Ishikawa (cell line): ENCODE measurements around the gene BBIP1.

Source experiments
- CEBPB ChIP-seq: IDR thresholded peaks from 2 replicates; pipeline ENCODE4 v1.6.1; 2012
- CREB1 ChIP-seq: IDR thresholded peaks from 2 replicates; pipeline ENCODE4 v1.6.1; 2012; ENCODE audit warnings: low read depth
- EGR1 ChIP-seq: IDR thresholded peaks from 2 replicates; pipeline ENCODE4 v1.6.1; 2012
- EP300 ChIP-seq: IDR thresholded peaks from 2 replicates; pipeline ENCODE4 v1.6.1; 2012; ENCODE audit warnings: borderline replicate concordance
- FOXM1 ChIP-seq: IDR thresholded peaks from 2 replicates; pipeline ENCODE4 v1.6.1; 2012; ENCODE audit warnings: low read depth, borderline replicate concordance
- NFIC ChIP-seq: IDR thresholded peaks from 2 replicates; pipeline ENCODE4 v1.6.1; 2012
- RAD21 ChIP-seq: IDR thresholded peaks from 2 replicates; pipeline ENCODE4 v1.6.1; 2012; ENCODE audit warnings: low read depth
- TAF1 ChIP-seq: IDR thresholded peaks from 2 replicates; pipeline ENCODE4 v1.6.1; 2012; ENCODE audit warnings: low read depth, mild to moderate bottlenecking
- TCF12 ChIP-seq: IDR thresholded peaks from 2 replicates; pipeline ENCODE4 v1.6.1; 2012; ENCODE audit warnings: low read depth
- TEAD4 ChIP-seq: IDR thresholded peaks from 2 replicates; pipeline ENCODE4 v1.6.1; 2012
- USF1 ChIP-seq: IDR thresholded peaks from 2 replicates; pipeline ENCODE4 v1.6.1; 2012
- YY1 ChIP-seq: IDR thresholded peaks from 2 replicates; pipeline ENCODE4 v1.6.1; 2012; ENCODE audit warnings: low read depth
- ZBTB7A ChIP-seq: IDR thresholded peaks from 2 replicates; pipeline ENCODE4 v1.6.1; 2012; ENCODE audit warnings: low read depth
- TF ChIP-seq, protein P1 (sequence below): IDR thresholded peaks from 2 replicates; pipeline ENCODE4 v1.6.1; 2012; ENCODE audit warnings: low read depth, mild to moderate bottlenecking
- TF ChIP-seq, protein P2 (sequence below): IDR thresholded peaks from 2 replicates; pipeline ENCODE4 v1.6.1; 2012

The BBIP1 gene

DNA sequence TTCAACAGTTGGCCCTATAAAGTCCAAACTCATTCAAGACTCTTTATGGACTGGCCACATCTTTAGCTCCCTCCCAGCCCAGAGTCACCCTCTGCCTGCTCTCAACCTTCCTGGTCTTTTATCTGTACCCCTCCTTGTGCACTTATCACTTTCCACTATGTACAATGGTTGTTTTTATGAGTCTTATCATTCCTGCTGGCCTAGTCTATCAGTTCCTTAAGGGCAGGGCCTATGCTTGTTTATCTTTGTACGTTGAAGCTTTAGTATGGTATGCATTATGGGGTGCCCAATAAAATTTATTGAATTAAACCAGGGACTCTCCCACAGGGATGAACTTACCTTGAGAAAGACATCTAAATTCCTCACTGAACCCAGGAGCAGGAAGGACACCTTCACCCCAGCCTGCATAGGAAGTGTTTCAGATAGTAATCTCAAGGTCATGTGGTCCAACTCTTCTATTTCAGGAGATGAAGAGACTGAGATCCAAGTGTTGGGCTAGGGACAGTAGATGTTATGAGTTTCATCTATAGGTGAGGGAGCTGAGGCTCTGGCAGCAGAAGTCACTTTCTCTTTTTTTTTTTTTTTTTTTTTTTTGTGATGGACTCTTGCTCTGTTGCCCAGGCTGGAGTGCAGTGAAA lies 60.6 kb downstream of the BBIP1 start:
- TF ChIP-seq YY1 = no peak

DNA sequence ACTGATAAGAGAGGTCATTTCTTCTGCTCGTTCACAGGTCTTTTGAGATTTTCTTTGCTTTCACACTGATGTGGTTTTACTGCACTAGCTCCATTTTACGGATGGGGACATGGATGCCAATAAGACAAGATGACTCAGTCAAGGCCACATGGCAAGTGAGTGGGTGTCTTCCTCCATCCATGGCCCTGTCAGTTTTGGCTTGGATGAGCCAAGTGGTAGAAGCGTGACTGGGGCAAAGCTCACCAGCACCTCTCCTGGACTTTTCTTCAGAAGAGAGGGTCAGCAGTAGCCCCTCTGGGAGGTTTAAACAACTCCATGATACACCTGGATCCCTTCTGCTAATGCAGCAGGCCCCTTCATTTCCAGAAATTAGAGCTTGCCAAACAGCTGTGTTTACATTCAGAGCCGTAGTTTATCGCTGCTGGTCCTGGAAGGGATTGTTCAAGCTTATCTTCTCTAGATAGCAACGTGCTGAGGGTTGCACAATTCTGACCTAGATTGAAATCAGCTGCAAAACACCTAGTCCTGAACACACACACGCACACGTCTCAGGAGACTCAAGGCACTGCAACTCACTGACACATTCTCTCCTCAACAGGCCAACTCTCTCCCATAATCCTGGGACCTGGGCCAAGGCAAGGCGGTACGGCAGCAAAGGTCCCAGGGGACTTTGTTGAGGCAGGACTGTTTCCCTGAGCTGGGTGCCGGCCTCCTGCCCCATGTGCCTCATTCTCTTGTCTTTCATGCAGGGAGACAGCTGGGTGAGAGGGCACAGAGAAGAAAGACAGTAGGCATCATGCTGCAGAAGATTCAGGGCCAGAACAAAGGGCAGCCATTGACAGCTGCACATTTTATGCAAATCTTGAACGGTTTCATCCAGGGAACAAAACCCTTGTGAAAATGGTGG lies 61.5 kb downstream of the BBIP1 start:
- no peak for TF ChIP-seq USF1
- no peak for TF ChIP-seq TCF12
- TF ChIP-seq, protein P1, sequence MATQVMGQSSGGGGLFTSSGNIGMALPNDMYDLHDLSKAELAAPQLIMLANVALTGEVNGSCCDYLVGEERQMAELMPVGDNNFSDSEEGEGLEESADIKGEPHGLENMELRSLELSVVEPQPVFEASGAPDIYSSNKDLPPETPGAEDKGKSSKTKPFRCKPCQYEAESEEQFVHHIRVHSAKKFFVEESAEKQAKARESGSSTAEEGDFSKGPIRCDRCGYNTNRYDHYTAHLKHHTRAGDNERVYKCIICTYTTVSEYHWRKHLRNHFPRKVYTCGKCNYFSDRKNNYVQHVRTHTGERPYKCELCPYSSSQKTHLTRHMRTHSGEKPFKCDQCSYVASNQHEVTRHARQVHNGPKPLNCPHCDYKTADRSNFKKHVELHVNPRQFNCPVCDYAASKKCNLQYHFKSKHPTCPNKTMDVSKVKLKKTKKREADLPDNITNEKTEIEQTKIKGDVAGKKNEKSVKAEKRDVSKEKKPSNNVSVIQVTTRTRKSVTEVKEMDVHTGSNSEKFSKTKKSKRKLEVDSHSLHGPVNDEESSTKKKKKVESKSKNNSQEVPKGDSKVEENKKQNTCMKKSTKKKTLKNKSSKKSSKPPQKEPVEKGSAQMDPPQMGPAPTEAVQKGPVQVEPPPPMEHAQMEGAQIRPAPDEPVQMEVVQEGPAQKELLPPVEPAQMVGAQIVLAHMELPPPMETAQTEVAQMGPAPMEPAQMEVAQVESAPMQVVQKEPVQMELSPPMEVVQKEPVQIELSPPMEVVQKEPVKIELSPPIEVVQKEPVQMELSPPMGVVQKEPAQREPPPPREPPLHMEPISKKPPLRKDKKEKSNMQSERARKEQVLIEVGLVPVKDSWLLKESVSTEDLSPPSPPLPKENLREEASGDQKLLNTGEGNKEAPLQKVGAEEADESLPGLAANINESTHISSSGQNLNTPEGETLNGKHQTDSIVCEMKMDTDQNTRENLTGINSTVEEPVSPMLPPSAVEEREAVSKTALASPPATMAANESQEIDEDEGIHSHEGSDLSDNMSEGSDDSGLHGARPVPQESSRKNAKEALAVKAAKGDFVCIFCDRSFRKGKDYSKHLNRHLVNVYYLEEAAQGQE = no peak
- TF ChIP-seq, protein P2, sequence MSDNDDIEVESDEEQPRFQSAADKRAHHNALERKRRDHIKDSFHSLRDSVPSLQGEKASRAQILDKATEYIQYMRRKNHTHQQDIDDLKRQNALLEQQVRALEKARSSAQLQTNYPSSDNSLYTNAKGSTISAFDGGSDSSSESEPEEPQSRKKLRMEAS = no peak
- no peak for TF ChIP-seq TAF1
- no peak for TF ChIP-seq CREB1
- no peak for TF ChIP-seq CEBPB
- no peak for TF ChIP-seq NFIC
- TF ChIP-seq ZBTB7A = no peak
- no peak for TF ChIP-seq YY1
- no peak for TF ChIP-seq EGR1
- TF ChIP-seq RAD21 = no peak
- no peak for TF ChIP-seq TEAD4
- no peak for TF ChIP-seq EP300
- no peak for TF ChIP-seq FOXM1

DNA sequence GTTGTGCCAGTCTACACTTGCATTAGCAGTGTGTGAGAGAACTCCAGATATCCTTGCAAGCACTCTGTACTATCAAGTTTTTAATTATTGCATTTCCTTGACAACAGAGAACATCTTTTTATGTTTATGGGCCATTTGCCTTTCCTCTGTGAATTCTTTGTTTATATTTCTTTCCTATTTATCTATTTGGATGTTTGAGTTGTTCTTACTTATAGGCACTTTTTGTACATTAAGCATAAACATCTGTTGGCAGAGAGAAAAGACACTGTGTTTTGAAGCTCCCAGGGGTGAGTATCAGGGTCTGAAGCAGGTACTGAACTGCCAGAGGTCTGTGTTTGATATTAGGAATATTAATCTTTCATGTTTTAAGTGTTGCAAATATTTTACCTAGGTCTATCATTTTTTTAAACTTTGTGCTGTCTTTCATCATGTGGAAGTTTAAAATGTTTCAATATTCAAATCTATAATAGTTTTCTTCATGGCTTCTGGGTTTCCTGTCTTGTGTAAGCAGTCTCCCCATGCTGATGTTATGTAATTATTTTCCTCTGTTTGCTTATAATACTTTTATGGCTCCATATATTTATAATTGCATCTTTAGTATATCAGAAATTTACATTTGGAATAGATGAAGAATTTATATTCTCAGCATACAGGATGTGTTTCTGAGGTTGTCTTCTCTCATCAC lies 64.9 kb downstream of the BBIP1 start:
- TF ChIP-seq TCF12 (no peak), RAD21 (no peak), NFIC (no peak)
- TF ChIP-seq, protein P1 = no peak

DNA sequence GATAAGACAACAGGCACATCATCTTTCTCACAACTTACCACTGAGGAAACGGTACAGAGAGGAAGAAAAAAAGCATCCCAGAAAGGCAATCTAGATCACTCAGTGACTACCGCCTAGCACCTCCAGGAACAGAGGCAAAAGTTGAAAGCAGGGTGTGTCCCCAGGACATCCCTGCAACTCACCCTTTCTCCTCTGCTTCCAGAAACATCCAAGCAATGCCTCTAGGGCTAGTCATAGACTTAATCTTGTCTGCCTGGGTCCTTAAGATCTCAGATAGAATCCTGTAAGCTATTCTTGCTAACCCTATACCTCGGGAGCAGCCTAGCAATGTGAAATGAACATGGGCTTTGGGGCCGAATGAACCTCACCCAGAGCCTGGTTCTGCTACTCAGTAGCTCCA lies 66.0 kb downstream of the BBIP1 start:
- no peak for TF ChIP-seq CREB1
- TF ChIP-seq TAF1 = no peak
- no peak for TF ChIP-seq USF1
- no peak for TF ChIP-seq ZBTB7A
- no peak for TF ChIP-seq TEAD4
- TF ChIP-seq EP300 = no peak
- no peak for TF ChIP-seq YY1
- no peak for TF ChIP-seq CEBPB
- TF ChIP-seq, protein P2 = no peak
- TF ChIP-seq TCF12 = no peak
- TF ChIP-seq, protein P1 = no peak
- TF ChIP-seq EGR1 = no peak
